GM21619 (cell line): ENCODE results near the gene GRK1.
A peak's percentile ranks its signal among the peaks of the same experiment; 100 is the strongest.
"Not testable (repeated sequence)": the region's sequence is repeated elsewhere in the genome, so short reads cannot be mapped to it uniquely, and the experiment has no call there.

Source experiments
- ATAC-seq: cut with Tn5 transposase; IDR thresholded peaks from one replicate; pipeline ENCODE4 v1.9.1; 2021; ENCODE audit not compliant: unreplicated experiment

The GRK1 gene

DNA sequence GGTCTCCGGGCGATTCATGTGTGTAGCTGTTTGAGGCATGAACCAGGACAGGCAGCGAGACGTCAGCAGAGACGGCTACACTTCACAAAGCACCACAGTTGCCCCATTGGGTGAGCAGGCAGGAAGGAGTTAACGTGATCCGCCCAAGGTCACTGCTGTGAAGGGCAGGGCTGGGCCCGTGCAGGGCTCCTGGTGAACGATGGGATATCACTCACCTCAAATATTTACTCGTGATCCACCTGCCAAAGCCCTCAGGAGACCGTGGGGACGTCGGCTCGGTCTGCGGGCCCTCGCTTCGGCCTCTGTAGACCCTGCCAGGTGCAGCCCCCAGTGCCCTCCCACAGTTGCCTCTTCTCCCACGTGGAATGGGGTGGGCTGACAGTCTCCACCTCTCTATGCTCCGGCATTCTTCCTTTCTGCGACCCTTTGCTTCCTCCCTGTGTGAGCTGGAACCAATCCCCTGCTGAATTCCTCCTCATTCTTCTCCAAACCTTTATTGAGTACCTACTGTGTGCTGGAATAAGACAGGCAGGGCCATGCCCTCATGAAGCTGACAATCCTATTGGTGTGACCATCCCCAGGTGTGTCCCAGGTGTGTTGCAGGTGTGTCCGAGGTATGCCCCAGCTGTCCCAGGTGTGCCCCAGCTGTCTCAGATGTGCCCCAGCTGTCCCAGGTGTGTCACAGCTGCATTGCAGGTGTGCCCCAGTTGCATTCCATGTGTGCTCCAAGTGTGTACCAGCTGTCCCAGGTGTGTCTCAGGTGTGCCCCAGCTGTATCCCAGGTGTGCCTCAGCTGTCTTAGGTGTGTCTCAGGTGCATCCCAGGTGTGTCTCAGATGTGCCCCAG is 2.0 kb upstream of the GRK1 start:
- ATAC-seq: no peak

DNA sequence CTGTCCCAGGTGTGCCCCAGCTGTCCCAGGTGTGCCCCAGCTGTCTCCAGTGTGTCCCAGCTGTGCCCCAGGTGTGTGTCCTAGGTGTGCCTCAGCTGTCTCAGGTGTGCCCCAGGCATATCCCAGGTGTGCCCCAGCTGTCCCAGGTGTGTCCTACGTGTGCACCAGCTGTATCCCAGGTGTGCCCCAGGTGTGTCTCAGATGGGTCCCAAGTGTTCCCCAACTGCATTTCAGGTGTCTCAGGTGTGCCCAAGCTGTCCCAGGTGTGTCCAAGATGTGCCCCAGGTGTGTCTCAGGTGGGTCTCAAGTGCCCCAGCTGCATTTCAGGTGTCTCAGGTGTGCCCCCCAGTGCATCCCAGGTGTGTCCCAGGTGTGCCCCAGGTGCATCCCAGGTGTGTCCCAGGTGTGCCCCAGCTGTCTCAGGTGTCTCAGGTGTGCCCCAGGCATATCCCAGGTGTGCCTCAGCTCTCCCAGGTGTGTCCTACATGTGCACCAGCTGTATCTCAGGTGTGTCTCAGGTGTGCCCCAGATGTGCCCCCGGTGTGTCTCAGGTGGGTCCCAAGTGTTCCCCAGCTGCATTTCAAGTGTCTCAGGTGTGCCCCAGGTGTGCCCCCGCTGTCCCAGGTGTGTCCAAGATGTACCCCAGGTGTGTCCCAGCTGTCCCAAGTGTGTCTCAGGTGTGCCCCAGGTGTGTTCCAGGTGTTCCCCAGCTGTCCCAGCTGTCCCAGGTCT is 1.3 kb upstream of the GRK1 start:
- no peak for ATAC-seq

DNA sequence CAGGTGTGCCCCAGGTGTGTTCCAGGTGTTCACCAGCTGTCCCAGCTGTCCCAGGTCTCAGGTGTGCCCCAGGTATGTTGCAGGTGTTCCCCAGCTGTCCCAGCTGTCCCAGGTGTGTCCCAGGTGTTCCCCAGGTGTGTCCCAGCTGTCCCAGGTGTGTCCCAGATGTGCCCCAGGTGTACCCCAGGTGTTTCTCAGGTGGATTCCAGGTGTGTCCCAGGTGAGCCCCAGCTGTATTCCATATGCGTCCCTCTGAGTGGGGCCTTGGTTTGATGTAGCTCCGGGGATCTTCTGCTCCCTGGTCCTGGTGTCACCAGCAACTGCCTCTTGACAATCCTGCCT is 719 bp upstream of the GRK1 start:
- no peak for ATAC-seq

DNA sequence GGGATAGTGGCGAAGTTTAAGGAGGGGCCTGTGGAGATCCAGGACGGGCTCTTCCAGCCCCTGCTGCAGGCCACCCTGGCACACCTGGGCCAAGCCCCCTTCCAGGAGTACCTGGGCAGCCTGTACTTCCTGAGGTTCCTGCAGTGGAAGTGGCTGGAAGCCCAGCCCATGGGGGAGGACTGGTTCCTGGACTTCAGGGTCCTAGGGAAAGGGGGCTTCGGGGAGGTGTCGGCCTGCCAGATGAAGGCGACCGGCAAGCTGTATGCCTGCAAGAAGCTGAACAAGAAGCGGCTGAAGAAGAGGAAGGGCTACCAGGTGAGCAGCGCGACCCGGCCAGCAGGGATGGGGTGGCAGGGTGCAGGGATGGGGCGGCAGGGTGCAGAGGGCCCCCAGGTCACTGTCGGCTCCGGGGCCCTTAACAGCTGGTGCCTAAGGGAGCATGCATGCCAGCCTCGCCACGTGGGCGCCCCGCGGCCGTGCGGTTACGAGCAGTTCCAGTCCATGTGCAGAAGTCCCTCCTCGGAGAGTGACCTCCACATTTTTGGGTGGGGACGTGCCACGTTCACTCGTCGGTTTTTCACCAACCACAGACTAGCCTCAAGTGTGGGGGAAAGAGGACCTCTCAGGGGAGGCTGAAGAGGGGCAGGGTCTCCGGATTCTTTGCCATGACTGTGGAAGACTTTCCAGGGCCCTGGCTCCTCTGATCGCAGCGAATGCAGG is 912 bp downstream of the GRK1 start:
- no peak for ATAC-seq

DNA sequence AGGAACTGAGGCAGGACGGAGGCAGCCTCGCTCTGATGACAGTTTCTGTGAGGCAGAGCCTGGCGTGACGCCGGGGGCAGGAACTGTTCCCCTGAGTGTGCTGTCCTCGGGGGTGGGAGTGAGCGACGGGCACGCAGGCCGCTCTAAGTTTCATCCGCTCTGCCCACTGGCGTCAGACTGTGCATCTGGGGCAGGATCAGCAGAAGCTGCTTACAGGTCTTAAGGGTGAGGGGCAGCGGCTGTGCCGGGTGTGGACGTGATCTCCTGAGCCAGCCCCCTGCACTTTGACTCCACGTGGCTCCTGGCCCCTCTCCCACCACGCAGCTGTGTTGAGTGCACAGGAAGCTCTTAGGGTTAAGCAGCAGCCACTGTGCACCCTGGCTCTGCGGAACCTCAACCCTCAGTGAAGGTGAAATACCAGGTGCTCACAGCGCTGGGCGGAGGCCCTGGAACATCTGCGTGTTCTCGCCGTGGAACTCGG is 1.5 kb downstream of the GRK1 start:
- no peak for ATAC-seq

DNA sequence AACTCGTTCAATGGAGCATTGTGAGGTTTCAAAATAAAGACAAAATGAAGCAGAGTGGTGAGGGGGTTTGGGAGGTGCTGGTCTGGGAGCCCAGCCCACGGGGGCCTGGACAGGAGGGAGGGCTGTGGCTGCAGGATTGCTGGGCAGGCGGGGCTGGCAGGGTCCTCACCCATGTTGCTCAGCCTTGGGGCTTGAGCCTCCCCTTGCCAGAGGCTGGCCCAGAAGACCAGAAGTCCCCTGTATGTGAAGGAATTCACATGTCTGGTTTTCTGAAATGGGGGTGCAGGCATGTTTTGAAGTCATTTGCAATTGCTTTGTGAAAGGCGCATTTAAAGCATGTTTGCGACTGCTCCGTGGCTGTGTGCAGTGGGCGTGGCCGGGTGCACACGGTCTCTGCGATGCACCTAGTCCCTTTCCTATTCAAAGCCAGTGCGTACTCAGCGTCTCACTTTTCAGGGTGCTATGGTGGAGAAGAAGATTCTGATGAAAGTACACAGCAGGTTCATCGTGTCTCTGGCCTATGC is 2.3 kb downstream of the GRK1 start:
- no peak for ATAC-seq

DNA sequence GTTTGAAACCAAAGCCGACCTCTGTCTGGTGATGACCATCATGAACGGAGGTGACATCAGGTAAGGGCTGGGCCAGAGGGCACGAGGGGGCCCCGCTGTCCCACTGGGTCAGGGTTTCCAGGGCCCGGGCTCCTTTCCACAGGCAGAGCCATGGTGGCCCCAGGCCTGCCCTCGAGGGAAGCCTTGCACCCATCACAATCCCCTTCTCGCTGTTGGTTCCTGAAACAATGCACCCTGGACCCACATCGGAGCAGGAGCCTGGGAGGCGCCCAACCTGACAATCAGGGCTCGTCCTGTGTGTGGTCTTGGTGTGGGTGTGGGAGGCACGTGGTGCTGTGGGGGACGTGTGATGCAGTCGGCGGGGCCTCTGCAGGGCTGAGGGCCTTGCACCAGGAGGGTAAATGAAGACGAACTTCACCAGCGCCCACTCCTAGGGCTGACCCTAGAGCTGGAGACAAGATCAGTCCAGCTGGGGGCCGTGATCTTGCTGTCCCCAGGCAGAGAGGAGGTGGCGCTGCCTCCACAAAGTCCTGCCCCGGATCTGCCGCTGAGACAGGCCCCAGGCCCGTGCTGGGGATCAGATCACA is 2.8 kb downstream of the GRK1 start:
- ATAC-seq: no peak

DNA sequence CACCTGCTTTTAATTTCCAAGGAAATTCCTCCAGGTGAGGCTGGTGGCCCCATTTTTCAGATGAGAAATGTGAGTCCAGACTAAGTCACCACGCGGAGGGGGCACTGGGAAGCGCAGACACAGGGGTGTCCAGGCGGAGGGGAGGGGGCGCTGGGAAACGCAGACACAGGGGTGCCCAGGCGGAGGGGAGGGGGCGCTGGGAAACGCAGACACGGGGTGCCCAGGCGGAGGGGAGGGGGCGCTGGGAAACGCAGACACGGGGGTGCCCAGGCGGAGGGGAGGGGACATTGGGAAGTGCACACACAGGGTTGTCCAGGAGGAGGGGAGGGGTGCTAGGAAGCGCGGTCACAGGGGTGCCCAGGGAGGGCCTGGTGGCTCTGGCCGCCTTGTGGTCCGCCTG is 3.5 kb downstream of the GRK1 start:
- ATAC-seq: no peak

DNA sequence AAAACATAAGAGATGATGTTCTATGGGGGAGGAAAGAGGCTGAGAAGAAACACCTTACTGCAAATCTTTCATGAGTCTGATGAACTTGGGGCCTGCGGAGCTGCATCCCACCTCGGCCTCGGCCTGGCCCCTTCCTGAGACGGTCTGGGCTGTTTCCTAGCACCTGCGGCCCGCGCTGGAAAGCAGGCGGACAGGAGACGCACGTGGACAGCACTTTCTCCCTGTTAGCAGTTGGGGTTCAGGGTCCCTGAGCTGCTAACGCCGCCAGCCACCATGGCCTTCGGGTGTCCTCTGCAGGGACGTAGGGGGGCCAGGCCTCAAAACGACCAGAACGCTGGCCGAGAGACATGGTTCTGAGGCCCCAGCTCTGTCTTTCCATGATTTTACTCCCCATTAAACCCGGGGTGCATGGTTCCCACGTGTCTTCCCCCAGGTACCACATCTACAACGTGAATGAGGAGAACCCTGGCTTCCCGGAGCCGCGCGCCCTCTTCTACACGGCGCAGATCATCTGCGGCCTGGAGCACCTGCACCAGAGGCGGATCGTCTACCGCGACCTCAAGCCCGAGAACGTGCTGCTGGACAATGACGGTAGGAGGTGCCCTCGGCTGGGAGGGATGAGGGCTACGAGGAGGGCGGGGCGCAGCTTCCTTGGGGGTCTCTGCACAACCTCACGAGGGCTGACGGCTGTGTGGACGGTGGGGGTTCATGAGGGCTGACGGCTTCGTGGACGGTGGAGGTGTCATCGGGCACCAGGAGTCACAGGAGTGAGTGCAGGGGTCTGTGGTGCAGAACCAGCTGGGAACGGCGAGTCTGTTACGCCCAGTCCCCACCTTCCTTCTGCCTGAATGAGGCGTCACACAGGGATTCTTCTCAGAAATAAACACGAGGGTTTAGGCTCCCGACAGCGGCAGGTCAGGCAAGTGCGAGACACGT is 4.3 kb downstream of the GRK1 start:
- ATAC-seq: no peak

DNA sequence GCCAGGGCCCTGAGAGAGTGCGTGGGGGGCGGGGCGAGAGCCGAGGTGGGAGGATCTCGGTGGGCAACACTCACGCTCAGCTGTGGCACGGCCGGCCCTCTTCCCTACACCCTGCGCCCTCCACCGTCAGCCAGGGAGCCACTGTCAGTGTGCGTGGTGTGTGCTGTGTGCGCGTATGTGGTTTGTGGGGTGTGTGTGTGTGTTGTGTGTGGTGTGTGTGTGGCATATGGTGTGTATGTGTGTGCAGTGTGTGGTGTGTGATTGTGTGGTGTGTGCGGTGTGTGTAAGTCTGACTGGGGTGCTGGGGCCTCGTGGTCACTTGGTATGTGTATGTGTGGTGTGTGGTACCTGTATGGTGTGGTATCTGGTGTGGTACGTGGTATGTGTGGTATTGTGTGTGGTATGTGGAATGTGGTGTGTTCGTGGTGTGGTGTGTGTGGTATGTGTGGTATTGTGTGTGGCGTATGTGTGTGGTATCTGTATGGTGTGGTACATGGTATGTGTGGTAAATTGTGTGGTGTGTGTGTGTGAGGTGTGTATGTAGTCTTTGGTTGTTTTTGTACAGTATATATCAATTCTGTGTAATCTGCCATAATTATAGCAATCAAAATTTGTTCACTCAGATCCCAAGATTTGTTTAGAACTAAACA is 5.1 kb downstream of the GRK1 start:
- no peak for ATAC-seq

DNA sequence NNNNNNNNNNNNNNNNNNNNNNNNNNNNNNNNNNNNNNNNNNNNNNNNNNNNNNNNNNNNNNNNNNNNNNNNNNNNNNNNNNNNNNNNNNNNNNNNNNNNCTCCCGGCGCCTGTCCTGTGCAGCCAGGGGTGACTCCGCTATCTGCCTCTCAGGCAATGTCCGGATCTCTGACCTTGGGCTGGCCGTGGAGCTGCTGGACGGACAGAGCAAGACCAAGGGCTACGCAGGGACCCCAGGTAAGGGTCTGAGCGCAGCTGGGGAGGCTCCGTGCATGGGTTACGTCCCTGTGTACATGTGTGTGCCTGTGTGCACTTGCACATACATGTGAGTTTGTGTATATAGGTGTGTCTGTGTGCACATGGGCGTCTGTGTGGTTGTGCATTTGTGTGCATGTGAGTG is 55.9 kb downstream of the GRK1 start:
- ATAC-seq: no peak

DNA sequence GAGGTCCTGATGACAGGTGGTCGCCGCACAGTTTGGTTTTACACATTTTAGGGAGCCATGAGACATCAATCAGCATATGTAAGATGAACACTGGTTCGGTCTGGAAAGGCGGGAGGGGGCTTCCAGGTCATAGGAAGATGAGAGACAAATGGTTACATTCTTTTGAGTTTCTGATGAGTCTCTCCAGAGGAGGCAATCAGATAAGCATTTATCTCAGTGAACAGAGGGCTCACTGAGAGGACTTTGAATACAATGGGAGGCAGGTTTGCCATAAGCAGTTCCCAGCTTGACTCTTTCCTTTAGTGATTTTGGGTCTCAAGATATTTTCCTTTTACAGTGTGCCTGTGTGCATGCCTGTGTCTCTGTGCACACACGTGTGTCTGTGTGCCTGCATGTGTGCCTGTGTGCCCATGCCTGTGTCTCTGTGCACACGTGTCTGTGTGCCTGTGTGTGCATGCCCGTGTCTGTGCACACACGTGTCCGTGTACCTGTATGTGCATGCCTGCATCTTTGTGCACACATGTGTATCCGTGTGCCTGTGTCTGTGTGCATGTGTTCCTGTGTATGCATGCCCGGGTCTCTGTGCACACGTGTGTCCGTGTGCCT is 56.5 kb downstream of the GRK1 start:
- no peak for ATAC-seq

DNA sequence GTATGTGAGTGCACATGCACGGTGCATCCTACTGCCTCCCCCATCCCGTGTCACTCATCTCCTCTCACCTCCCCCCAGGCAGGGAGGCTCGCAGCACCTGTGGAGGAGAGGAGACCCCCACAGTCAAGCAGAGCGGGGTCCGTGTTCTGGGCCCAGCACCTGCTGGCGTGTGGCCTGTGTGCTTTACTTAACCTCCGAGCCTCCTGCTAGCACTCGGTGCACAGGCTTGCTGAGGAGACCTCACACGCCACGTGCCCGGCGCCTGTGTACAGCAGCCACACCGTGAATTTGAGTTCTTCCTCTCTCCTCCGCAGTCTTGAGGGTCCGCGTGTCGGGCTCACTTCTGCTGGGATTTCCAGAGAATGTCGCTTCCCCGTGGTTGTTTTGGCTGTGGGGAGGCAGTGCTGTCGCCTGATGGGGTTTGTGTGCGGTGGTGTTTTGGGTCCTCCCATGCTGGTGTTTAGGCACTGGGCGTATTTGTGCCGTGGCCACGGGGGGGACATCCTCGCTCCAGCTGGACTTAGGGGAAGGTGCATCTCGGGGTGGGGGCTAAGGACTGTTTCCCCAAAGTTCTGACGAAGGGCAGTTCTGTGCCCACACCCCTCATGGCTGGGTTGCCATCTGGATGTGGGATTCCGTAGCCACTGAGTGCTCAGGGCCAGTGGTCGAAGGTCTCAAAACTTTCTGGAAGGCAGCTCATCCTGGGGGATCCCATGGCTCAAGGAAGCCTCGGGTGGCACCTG is 57.2 kb downstream of the GRK1 start:
- ATAC-seq: no peak

DNA sequence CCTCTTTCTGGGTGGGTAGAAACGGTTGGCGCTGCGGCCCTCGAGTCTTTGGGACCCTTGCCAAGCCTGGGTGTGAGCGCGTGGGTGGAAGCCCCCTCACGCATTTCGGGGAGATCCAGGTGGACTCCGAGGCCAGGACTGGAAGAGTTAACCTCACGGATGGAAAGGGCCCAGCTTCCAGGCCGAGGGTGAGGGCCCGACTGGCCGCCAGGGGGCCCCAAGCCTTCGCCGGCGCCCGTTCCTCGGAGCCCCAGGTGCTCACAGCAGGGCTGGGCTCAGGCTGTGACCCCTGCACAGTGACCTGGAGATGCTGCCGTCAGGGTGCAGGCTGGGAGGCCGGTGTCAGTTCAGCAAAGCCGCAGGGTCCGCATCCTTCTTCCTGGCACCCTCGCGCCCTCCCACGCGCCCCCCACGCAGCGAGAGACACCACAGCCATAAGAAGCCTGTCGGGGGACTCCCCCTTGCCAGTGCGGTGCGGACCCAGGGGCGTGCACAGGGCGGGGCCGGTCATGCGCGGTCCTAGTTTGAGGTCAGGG is 57.8 kb downstream of the GRK1 start:
- ATAC-seq: peak; percentile 87

DNA sequence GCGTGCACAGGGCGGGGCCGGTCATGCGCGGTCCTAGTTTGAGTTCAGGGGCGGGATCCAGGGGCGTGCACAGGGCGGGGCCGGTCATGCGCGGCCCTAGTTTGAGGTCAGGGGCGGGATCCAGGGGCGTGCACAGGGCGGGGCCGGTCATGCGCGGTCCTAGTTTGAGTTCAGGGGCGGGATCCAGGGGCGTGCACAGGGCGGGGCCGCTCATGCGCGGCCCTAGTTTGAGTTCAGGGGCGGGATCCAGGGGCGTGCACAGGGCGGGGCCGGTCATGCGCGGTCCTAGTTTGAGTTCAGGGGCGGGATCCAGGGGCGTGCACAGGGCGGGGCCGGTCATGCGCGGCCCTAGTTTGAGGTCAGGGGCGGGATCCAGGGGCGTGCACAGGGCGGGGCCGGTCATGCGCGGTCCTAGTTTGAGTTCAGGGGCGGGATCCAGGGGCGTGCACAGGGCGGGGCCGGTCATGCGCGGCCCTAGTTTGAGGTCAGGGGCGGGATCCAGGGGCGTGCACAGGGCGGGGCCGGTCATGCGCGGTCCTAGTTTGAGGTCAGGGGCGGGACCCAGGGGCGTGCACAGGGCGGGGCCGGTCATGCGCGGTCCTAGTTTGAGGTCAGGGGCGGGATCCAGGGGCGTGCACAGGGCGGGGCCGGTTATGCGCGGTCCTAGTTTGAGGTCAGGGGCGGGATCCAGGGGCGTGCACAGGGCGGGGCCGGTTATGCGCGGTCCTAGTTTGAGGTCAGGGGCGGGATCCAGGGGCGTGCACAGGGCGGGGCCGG is 58.5 kb downstream of the GRK1 start:
- not testable (repeated sequence) for ATAC-seq

DNA sequence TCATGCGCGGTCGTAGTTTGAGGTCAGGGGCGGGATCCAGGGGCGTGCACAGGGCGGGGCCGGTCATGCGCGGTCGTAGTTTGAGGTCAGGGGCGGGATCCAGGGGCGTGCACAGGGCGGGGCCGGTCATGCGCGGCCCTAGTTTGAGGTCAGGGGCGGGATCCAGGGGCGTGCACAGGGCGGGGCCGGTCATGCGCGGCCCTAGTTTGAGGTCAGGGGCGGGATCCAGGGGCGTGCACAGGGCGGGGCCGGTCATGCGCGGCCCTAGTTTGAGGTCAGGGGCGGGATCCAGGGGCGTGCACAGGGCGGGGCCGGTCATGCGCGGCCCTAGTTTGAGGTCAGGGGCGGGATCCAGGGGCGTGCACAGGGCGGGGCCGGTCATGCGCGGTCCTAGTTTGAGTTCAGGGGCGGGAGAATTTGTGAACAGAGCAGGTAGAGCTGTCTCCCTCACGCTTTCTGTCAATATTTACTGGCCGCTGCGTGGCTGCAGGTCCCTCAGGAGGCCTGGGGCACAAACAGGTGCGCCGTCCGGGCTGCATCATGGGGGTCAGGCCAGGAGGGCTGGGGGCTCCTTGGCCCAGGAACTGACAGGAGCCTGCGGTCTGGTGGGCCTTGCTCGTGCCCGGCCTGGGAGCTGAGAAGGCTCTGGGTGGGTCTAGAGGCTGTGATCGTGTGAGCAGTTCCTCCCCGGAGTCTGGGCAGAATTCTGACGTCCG is 59.2 kb downstream of the GRK1 start:
- not testable (repeated sequence) for ATAC-seq

DNA sequence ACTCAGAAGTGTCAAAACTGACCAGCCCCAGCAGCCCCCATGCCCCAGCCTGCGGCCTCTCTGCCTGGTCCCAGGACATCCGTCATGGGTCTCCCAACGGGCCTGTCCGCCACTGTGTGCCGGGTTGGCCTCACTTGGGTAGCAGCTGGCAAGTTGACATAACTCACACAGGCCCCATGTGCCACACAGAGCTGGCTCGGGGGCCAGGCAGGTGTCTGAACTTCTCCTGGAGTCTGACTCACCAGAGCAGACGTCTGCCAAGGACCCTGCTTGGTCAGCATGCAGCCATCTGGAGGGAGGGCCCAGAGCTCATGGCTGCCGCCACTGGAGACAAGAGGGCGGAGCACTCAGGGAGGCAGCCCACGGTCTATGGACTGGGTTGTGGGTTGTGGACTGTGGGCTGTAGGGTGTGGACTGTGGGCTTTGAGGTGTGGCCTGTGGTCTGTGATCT is 60.0 kb downstream of the GRK1 start:
- no peak for ATAC-seq
